Endothelial cell of umbilical vein (primary cell): ENCODE measurements around the gene C11orf21. TPM values are rescaled to one million over a fixed set of nuclear protein-coding genes. Genes with fewer than 3 reads are reported as not detected.

ENCODE experiments used
- BruUV-seq: library from RNA; stranded (reverse); fragments of 400-500 nt; replicated peaks from 2 replicates; lab custom pipeline; 2021; lab: Mats Ljungman, UMichigan
- CTCF ChIA-PET: fragments of 300-600, 350-600 bp; sonication (Branson Sonifier 250); formaldehyde crosslinking; loops from one replicate; lab custom pipeline; 2021; ENCODE audit warnings: antibody characterized with exemption, inconsistent platforms; lab: Charles Lee
- POLR2A ChIA-PET: fragments of 300-600, 350-600 bp; sonication (Branson Sonifier 250); formaldehyde crosslinking; loops from one replicate; lab custom pipeline; 2021; ENCODE audit warnings: antibody characterized with exemption, inconsistent platforms; lab: Charles Lee
- DNase-seq: peaks from one replicate; pipeline ENCODE4 v3.0.0-alpha.2; 2011; ENCODE audit warnings: low read depth, low spot score
- FAIRE-seq: peaks from 2 replicates; lab custom pipeline; 2011; peaks lifted over from hg19 to GRCh38; lab: Jason Lieb, UNC
- H2AFZ ChIP-seq: 2 replicates; pipeline ENCODE4 v1.6.0; 2012; ENCODE audit warnings: low read depth, low read length, control low read depth, inconsistent platforms
- H3K27ac ChIP-seq: 2 replicates; pipeline ENCODE4 v1.5.1; 2011; ENCODE audit warnings: low read depth, mild to moderate bottlenecking, control low read depth, low read length, moderate library complexity; ENCODE audit not compliant: insufficient read depth
- H3K27me3 ChIP-seq, 2 experiments: 2 replicates each; pipeline versions ENCODE4 v1.6.0 to v1.6.1; 2011; ENCODE audit warnings: low read length in 2 of 2, mixed read lengths in 1 of 2; ENCODE audit not compliant: control insufficient read depth in 2 of 2, insufficient read depth in 2 of 2
- H3K36me3 ChIP-seq, 2 experiments: 2 replicates in 1 of 2; 3 replicates in 1 of 2; pipeline ENCODE4 v1.5.1; 2011; ENCODE audit warnings: low read length in 2 of 2, mild to moderate bottlenecking in 1 of 2, moderate library complexity in 1 of 2; ENCODE audit not compliant: control insufficient read depth in 2 of 2, insufficient read depth in 2 of 2; ENCODE audit errors: extremely low read depth in 1 of 2
- H3K4me1 ChIP-seq: 3 replicates; pipeline ENCODE4 v1.5.1; 2011; ENCODE audit warnings: mild to moderate bottlenecking, low read length; ENCODE audit not compliant: control insufficient read depth, insufficient read depth; ENCODE audit errors: extremely low read depth
- H3K4me2 ChIP-seq: 2 replicates; pipeline ENCODE4 v1.6.1; 2011; ENCODE audit warnings: low read length, control low read depth, mixed read lengths; ENCODE audit not compliant: insufficient read depth
- H3K4me3 ChIP-seq, 3 experiments: fragments of 200-600 bp in 1 of 3; sonication (generic), shearing (Covaris generic) in 1 of 3; replicated peaks in 1 of 3; 2 replicates each; pipeline ENCODE4 v1.5.1; 2011 to 2016; ENCODE audit warnings: control low read depth in 3 of 3, low read length in 3 of 3, mild to moderate bottlenecking in 2 of 3, inconsistent platforms in 1 of 3, low read depth in 1 of 3, moderate library complexity in 1 of 3; ENCODE audit not compliant: insufficient read depth in 1 of 3
- H3K79me2 ChIP-seq: 2 replicates; pipeline ENCODE4 v1.6.0; 2012; ENCODE audit warnings: low read length, inconsistent platforms; ENCODE audit not compliant: control insufficient read depth, insufficient read depth
- H3K9ac ChIP-seq: replicated peaks from 2 replicates; pipeline ENCODE3; 2011; ENCODE audit warnings: low read length, control low read depth; ENCODE audit not compliant: insufficient read depth; ENCODE audit errors: extremely low read depth
- H3K9me1 ChIP-seq: replicated peaks from 3 replicates; pipeline ENCODE4 v1.6.0; 2011; ENCODE audit warnings: mild to moderate bottlenecking, low read length; ENCODE audit not compliant: control insufficient read depth, insufficient read depth; ENCODE audit errors: extremely low read depth
- H3K9me3 ChIP-seq: replicated peaks from 2 replicates; pipeline ENCODE4 v1.5.1; 2012; ENCODE audit warnings: low read length, inconsistent platforms; ENCODE audit not compliant: control insufficient read depth, insufficient read depth
- H4K20me1 ChIP-seq: replicated peaks from 2 replicates; pipeline ENCODE3; 2011; ENCODE audit warnings: mild to moderate bottlenecking, low read length; ENCODE audit not compliant: control insufficient read depth, insufficient read depth; ENCODE audit errors: extremely low read depth
- CTCF ChIP-seq, 2 donors: IDR thresholded peaks; 1 replicate in 1 of 2; 2 replicates in 1 of 2; pipeline ENCODE4 v1.5.1; 2011; ENCODE audit warnings: low read length in 2 of 2, mild to moderate bottlenecking in 2 of 2, moderate library complexity in 2 of 2, control low read depth in 1 of 2, inconsistent platforms in 1 of 2, low read depth in 1 of 2; ENCODE audit not compliant: insufficient read depth in 1 of 2; ENCODE audit errors: extremely low read depth in 1 of 2
- EZH2 ChIP-seq: IDR thresholded peaks from 2 replicates; pipeline ENCODE4 v1.6.1; 2012; ENCODE audit warnings: borderline replicate concordance, low read depth, mild to moderate bottlenecking, moderate library complexity, low read length, inconsistent platforms; ENCODE audit not compliant: severe bottlenecking
- FOS ChIP-seq: IDR thresholded peaks from 2 replicates; pipeline ENCODE4 v1.6.1; 2011; ENCODE audit warnings: mild to moderate bottlenecking, low read length, moderate library complexity, borderline replicate concordance; ENCODE audit not compliant: insufficient read depth
- GATA2 ChIP-seq: IDR thresholded peaks from 2 replicates; pipeline ENCODE4 v1.7.0; 2011; ENCODE audit warnings: low read depth, mild to moderate bottlenecking, moderate library complexity, mixed read lengths, low read length; ENCODE audit not compliant: insufficient read length, insufficient read depth
- JUN ChIP-seq: IDR thresholded peaks from 2 replicates; pipeline ENCODE4 v1.6.1; 2011; ENCODE audit warnings: borderline replicate concordance, low read depth; ENCODE audit not compliant: insufficient read length, insufficient read depth
- MAX ChIP-seq: IDR thresholded peaks from 2 replicates; pipeline ENCODE4 v1.6.1; 2011; ENCODE audit not compliant: insufficient read depth, insufficient read length
- MYC ChIP-seq: IDR thresholded peaks from one replicate; pipeline ENCODE4 v1.6.1; 2011; ENCODE audit warnings: mild to moderate bottlenecking, low read depth, low read length
- POLR2A ChIP-seq: IDR thresholded peaks from 2 replicates; pipeline ENCODE4 v1.6.1; 2012; ENCODE audit warnings: low read depth, mild to moderate bottlenecking, control low read depth, low read length
- POLR2AphosphoS5 ChIP-seq: IDR thresholded peaks from 2 replicates; pipeline ENCODE4 v1.6.1; 2012; ENCODE audit warnings: low read depth, mild to moderate bottlenecking, control low read depth, low read length, moderate library complexity; ENCODE audit not compliant: insufficient read depth
- dilution Hi-C: fragments of 300-500 bp; cut with MboI; formaldehyde crosslinking; loops from one replicate; pipeline ENCODE4 v1.15.0; 2019; ENCODE audit warnings: low sequenced_read_pairs; ENCODE audit not compliant: extremely low pct_ligation_motif_present
- intact Hi-C: fragments of 100-400 bp; cut with micrococcal nuclease; formaldehyde crosslinking; loops from one replicate; pipeline ENCODE4 v1.10.0; 2022
- polyA plus RNA-seq, 4 experiments: library from polyadenylated mRNA; depleted of rRNA in 3 of 4; stranded (reverse) in 3 of 4; unstranded in 1 of 4; fragments of >200 nt; gene quantifications; 2 replicates each; pipeline versions ENCODE4 v1.2.1 to v1.2.3, GENCODE V29; 2011 to 2012; ENCODE audit warnings: missing spikeins in 1 of 4
- total RNA-seq: library from RNA; stranded (reverse); gene quantifications from 2 replicates; pipeline ENCODE4 v1.2.3, GENCODE V29; 2021

Gene C11orf21
- total and polyA plus RNA-seq, 2 donors (not counting 3 experiments of a cell fraction or from before 2014, with no cell fraction given) = not detected

GRCh38 chr11:2271077-2271326, 30.7 kb downstream of the C11orf21 start:
- dilution Hi-C loops = no loop called here
- no peak overlapping the region for H2AFZ ChIP-seq
- H3K79me2 ChIP-seq = no peaks in the 10 kb centered on the region
- CTCF ChIA-PET = no interaction called here
- H3K27ac ChIP-seq = no peak overlapping the region
- H3K9me1 ChIP-seq = no peaks in the 10 kb centered on the region
- POLR2A ChIA-PET = no interaction called here
- no peak overlapping the region for H3K4me2 ChIP-seq
- DNase-seq = no peak
- no peaks in the 10 kb centered on the region for H3K9me3 ChIP-seq
- no peaks in the 10 kb centered on the region for H3K36me3 ChIP-seq
- no peak for FAIRE-seq
- no peaks in the 10 kb centered on the region for H4K20me1 ChIP-seq
- no peak overlapping the region for H3K4me3 ChIP-seq
- no TSS peak for BruUV-seq
- H3K4me1 ChIP-seq = no peaks in the 10 kb centered on the region
- intact Hi-C loops = no loop called here
- no peak for TF ChIP-seq JUN
- no peak for TF ChIP-seq POLR2A
- no peak for TF ChIP-seq MYC
- no peak for TF ChIP-seq FOS
- no peak for TF ChIP-seq CTCF (IDR thresholded peaks at IDR 0.05; ENCODE audit: extremely low read depth in 1 of 2, insufficient read depth in 1 of 2, low read depth in 1 of 2, low read length in 2 of 2)
- no peak for TF ChIP-seq MAX
- no peak for TF ChIP-seq POLR2AphosphoS5
- no peak for TF ChIP-seq GATA2
- no peak for TF ChIP-seq EZH2
- H3K9ac ChIP-seq = no peak overlapping the region
- peaks cover 31 to 37% of the 10 kb centered on the region in 2 experiments for H3K27me3 ChIP-seq
